ENCODE measurements around the gene ATP7A.
"Not testable (repeated sequence)": the region's sequence is repeated elsewhere in the genome, so short reads cannot be mapped to it uniquely, and the experiment has no call there.

The ATP7A gene

GRCh38 chrX:77910108-77910840, at the start of gene ATP7A:
Gene ATP7A (plus strand): TSS chrX:77910693. CDS start chrX:77971642, 60,949 bp downstream.
- peak; percentile 92 for FAIRE-seq

GRCh38 chrX:77875372-77875771, 35.1 kb upstream of the ATP7A start:
- DNase-seq (ENCODE audit: insufficient read length, low spot score) (no peak), FAIRE-seq (no peak)
- TF ChIP-seq POLR2A (IDR thresholded peaks at IDR 0.05; ENCODE audit: low read depth, low read length): no peak

More at GRCh38 chrX:77910108-77910840, at the start of gene ATP7A:
- peak; percentile 58 for DNase-seq (ENCODE audit: insufficient read length, low spot score)
- 0 out of 2 replicates have a peak, but pooled peaks have one; percentile 29 for TF ChIP-seq POLR2A (IDR thresholded peaks at IDR 0.05; ENCODE audit: low read depth, low read length)

GRCh38 chrX:77881418-77881817, 29.1 kb upstream of the ATP7A start:
- not testable (repeated sequence) for DNase-seq (ENCODE audit: insufficient read length, low spot score); FAIRE-seq

- TF ChIP-seq POLR2A (IDR thresholded peaks at IDR 0.05; ENCODE audit: low read depth, low read length): no peak
- DNase-seq (ENCODE audit: insufficient read length, low spot score) (no peak), FAIRE-seq (no peak)
Measured at GRCh38 chrX:77892887-77893286, 17.6 kb upstream of the ATP7A start.

GRCh38 chrX:77893713-77894112, 16.8 kb upstream of the ATP7A start:
- no peak for TF ChIP-seq POLR2A (IDR thresholded peaks at IDR 0.05; ENCODE audit: low read depth, low read length)
- FAIRE-seq (no peak), DNase-seq (ENCODE audit: insufficient read length, low spot score) (no peak)

- DNase-seq (ENCODE audit: insufficient read length, low spot score) (peak; percentile 57), FAIRE-seq (peak; percentile 99)
- TF ChIP-seq POLR2A (IDR thresholded peaks at IDR 0.05; ENCODE audit: low read depth, low read length): peak; percentile 83
Measured at GRCh38 chrX:77894921-77895886, 15.3 kb upstream of the ATP7A start, which contains the start of gene MAGT1. Gene MAGT1 (minus strand): TSS chrX:77895435. CDS start chrX:77895410, 25 bp downstream.

- peak; percentile 41; the same call in 1 of the 2 replicates for TF ChIP-seq POLR2A (IDR thresholded peaks at IDR 0.05; ENCODE audit: low read depth, low read length)
- FAIRE-seq: peak; percentile 94
Measured at GRCh38 chrX:77899081-77899828, 11.2 kb upstream of the ATP7A start, which contains the start of gene COX7B. Gene COX7B (plus strand): TSS chrX:77899468. CDS start chrX:77899554, 86 bp downstream.

GRCh38 chrX:77900688-77901087, 9.8 kb upstream of the ATP7A start:
- DNase-seq (ENCODE audit: insufficient read length, low spot score): no peak
- TF ChIP-seq POLR2A (IDR thresholded peaks at IDR 0.05; ENCODE audit: low read depth, low read length): no peak
- FAIRE-seq: no peak

More at GRCh38 chrX:77899081-77899828, 11.2 kb upstream of the ATP7A start, which contains the start of gene COX7B:
- peak; percentile 28 for DNase-seq (ENCODE audit: insufficient read length, low spot score)

- FAIRE-seq (no peak), DNase-seq (ENCODE audit: insufficient read length, low spot score) (no peak)
- no peak for TF ChIP-seq POLR2A (IDR thresholded peaks at IDR 0.05; ENCODE audit: low read depth, low read length)
Measured at GRCh38 chrX:77901506-77901905, 9.0 kb upstream of the ATP7A start.

- no peak for DNase-seq (ENCODE audit: insufficient read length, low spot score)
- FAIRE-seq: no peak
- TF ChIP-seq POLR2A (IDR thresholded peaks at IDR 0.05; ENCODE audit: low read depth, low read length): no peak
Measured at GRCh38 chrX:77917294-77917933, 6.9 kb downstream of the ATP7A start.

- no peak for TF ChIP-seq POLR2A (IDR thresholded peaks at IDR 0.05; ENCODE audit: low read depth, low read length)
- no peak for DNase-seq (ENCODE audit: insufficient read length, low spot score)
- FAIRE-seq: no peak
Measured at GRCh38 chrX:77918568-77918967, 8.1 kb downstream of the ATP7A start.

- not testable (repeated sequence) for FAIRE-seq; DNase-seq (ENCODE audit: insufficient read length, low spot score)
Measured at GRCh38 chrX:77919370-77919769, 8.9 kb downstream of the ATP7A start.

- TF ChIP-seq POLR2A (IDR thresholded peaks at IDR 0.05; ENCODE audit: low read depth, low read length): no peak
- FAIRE-seq (no peak), DNase-seq (ENCODE audit: insufficient read length, low spot score) (no peak)
Measured at GRCh38 chrX:77922787-77923186, 12.3 kb downstream of the ATP7A start.
